A673 (cell line): Measurements from ENCODE around the gene HSPB6. TPM values are rescaled to one million over a fixed set of nuclear protein-coding genes. Genes with fewer than 3 reads are reported as not detected.
A peak's percentile ranks its signal among the peaks of the same experiment; 100 is the strongest.

Experiments
- BruUV-seq: library from RNA; stranded (reverse); fragments of 400-500 nt; replicated peaks from 2 replicates; lab custom pipeline; 2021; lab: Mats Ljungman, UMichigan
- CTCF ChIA-PET: fragments of 300-600 bp; sonication (Branson Sonifier 250); formaldehyde crosslinking; loops from one replicate; lab custom pipeline; 2022; ENCODE audit warnings: antibody characterized with exemption; lab: Charles Lee
- POLR2A ChIA-PET: fragments of 300-600 bp; sonication (Branson Sonifier 250); formaldehyde crosslinking; loops from one replicate; lab custom pipeline; 2022; ENCODE audit warnings: antibody characterized with exemption; ENCODE audit not compliant: low non-redundant PET; lab: Charles Lee
- DNase-seq: peaks from one replicate; pipeline ENCODE4 v3.0.0-alpha.2; 2015; ENCODE audit warnings: low spot score
- H3K27ac ChIP-seq: fragments of 200-600 bp; sonication (generic); 2 replicates; pipeline ENCODE4 v1.5.1; 2016; ENCODE audit warnings: mixed run types, low read depth, mild to moderate bottlenecking, mixed read lengths, antibody characterized with exemption, low read length; ENCODE audit not compliant: poor library complexity, severe bottlenecking
- H3K27me3 ChIP-seq: fragments of 200-600 bp; sonication (generic); replicated peaks from 2 replicates; pipeline ENCODE4 v1.6.1; 2017; ENCODE audit warnings: mixed run types, low read depth, mild to moderate bottlenecking, mixed read lengths, antibody characterized with exemption, low read length; ENCODE audit not compliant: insufficient read depth, poor library complexity
- H3K36me3 ChIP-seq: fragments of 200-600 bp; sonication (generic); 2 replicates; pipeline ENCODE4 v1.6.1; 2016; ENCODE audit warnings: mixed run types, mild to moderate bottlenecking, mixed read lengths, antibody characterized with exemption, low read length; ENCODE audit not compliant: insufficient read depth, poor library complexity, severe bottlenecking
- H3K4me1 ChIP-seq: fragments of 200-600 bp; sonication (generic); 2 replicates; pipeline ENCODE4 v1.6.1; 2017; ENCODE audit warnings: mixed run types, mild to moderate bottlenecking, mixed read lengths, antibody characterized with exemption, low read length; ENCODE audit not compliant: insufficient read depth, poor library complexity, severe bottlenecking
- H3K4me3 ChIP-seq: fragments of 200-600 bp; sonication (generic); 2 replicates; pipeline ENCODE4 v1.5.1; 2016; ENCODE audit warnings: low read depth, mixed run types, mild to moderate bottlenecking, mixed read lengths, low read length; ENCODE audit not compliant: poor library complexity, severe bottlenecking
- H3K9me3 ChIP-seq: fragments of 200-600 bp; sonication (generic); 2 replicates; pipeline ENCODE4 v1.6.1; 2016; ENCODE audit warnings: mixed run types, low read depth, mild to moderate bottlenecking, mixed read lengths, antibody characterized with exemption, low read length; ENCODE audit not compliant: poor library complexity, severe bottlenecking
- EZH2 ChIP-seq: fragments of 200-600 bp; sonication (generic); IDR thresholded peaks from 2 replicates; pipeline ENCODE4 v1.6.1; 2017; ENCODE audit warnings: borderline replicate concordance, low read depth, mild to moderate bottlenecking, mixed read lengths, antibody characterized with exemption, low read length; ENCODE audit not compliant: poor library complexity, severe bottlenecking
- intact Hi-C: fragments of 100-400 bp; cut with micrococcal nuclease; formaldehyde crosslinking; loops from one replicate; pipeline ENCODE4 v1.10.0; 2022; ENCODE audit not compliant: unreplicated experiment
- total RNA-seq: library from RNA; stranded (reverse); gene quantifications from 2 replicates; pipeline ENCODE4 v1.2.3, GENCODE V29; 2021
- TF ChIP-seq, protein P1 (sequence below): fragments of 300-800, 200-600 bp; sonication (generic); conservative IDR thresholded peaks from 2 replicates; pipeline ENCODE4 v1.5.1; 2017; ENCODE audit warnings: low read depth, mild to moderate bottlenecking, antibody characterized with exemption, low read length, moderate library complexity, mixed read lengths

Gene HSPB6
- total RNA-seq, 1 experiment from 2014 or later, result not detected

DNA sequence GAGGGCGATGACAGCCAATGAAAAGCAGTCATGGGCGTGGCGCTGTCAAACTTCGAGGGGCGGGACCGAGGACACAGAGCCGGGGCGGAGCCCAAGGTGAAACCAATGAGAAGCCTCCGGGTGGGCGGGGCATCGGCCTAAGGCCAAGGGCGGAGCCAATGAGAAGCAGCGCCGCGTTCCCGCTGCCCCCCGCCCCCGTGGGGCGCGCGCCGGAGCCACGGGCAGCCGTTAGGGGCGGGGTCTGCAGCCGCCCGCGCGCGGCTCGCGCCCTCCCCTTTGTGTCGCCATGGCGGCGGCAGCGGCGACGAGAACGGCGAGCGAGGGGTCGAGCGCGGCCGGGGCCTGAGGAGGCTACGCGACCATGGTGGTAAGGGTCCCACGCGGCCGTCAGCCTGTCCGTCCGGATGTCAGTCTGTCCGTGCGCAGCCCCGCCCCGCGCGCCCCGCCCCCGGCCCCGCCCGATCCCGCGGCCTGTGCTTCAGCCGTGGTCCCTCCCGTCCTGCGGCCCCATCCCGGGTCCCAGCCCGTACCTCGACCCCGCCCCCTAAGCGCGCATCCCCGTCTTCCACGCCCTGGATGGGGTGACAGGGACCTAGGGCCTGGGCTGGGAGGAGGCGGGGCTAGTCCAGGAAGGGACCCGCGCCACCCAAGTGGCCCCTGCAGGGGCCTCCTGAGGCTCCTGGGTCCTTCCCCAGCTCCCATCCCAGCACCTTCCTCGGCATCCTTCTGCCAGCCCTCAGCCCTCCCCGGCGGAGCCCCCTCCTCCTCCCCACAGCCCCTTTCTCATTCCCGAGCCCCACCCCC, 18.7 kb upstream of the HSPB6 start, which contains the start of gene ARHGAP33:
TSS of gene ARHGAP33 (plus strand) at position 267 of the 804 bp plus-strand sequence. CDS start at position 362, 95 bp downstream.
- intact Hi-C loops, result no loop called here
- H3K27ac ChIP-seq, result peak within 1 kb of the TSS; percentile 37
- H3K36me3 ChIP-seq, result peaks cover 16% of the 10 kb centered on the region
- no peaks in the 10 kb centered on the region for H3K27me3 ChIP-seq
- no TSS peak for BruUV-seq
- TF ChIP-seq, protein P1, sequence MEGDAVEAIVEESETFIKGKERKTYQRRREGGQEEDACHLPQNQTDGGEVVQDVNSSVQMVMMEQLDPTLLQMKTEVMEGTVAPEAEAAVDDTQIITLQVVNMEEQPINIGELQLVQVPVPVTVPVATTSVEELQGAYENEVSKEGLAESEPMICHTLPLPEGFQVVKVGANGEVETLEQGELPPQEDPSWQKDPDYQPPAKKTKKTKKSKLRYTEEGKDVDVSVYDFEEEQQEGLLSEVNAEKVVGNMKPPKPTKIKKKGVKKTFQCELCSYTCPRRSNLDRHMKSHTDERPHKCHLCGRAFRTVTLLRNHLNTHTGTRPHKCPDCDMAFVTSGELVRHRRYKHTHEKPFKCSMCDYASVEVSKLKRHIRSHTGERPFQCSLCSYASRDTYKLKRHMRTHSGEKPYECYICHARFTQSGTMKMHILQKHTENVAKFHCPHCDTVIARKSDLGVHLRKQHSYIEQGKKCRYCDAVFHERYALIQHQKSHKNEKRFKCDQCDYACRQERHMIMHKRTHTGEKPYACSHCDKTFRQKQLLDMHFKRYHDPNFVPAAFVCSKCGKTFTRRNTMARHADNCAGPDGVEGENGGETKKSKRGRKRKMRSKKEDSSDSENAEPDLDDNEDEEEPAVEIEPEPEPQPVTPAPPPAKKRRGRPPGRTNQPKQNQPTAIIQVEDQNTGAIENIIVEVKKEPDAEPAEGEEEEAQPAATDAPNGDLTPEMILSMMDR, result no peak
- no peak for TF ChIP-seq EZH2
- H3K9me3 ChIP-seq, result no peaks in the 10 kb centered on the region
- ChIA-PET POLR2A (no interaction called here), CTCF (no interaction called here)
- peak within 1 kb of the TSS; percentile 81 for H3K4me3 ChIP-seq
- peak; percentile 99 for DNase-seq
- H3K4me1 ChIP-seq, result peaks cover 13% of the 10 kb centered on the region

DNA sequence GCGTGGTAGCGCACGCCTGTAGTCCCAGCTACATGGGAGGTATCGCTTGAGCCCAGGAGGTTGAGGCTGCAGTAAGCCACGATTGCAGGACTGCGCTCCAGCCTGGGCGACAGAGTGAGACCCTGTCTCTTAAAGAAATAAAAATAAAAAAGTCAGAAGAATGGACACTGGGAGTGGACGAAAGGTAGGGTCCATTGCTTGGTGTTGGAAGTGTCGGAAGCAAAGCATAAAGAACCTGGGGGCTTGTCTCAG, 18.1 kb upstream of the HSPB6 start:
- CTCF ChIA-PET, result no interaction called here
- Histone ChIP-seq H3K4me1 (peaks cover 13% of the 10 kb centered on the region), H3K4me3 (peak overlapping the region; percentile 81), H3K9me3 (no peaks in the 10 kb centered on the region), H3K36me3 (peaks cover 16% of the 10 kb centered on the region), H3K27ac (no peak overlapping the region), H3K27me3 (no peaks in the 10 kb centered on the region)
- intact Hi-C loops, result no loop called here
- DNase-seq, result no peak
- POLR2A ChIA-PET, result no interaction called here
- no peak for TF ChIP-seq EZH2
- TF ChIP-seq, protein P1, result no peak
- no TSS peak for BruUV-seq

DNA sequence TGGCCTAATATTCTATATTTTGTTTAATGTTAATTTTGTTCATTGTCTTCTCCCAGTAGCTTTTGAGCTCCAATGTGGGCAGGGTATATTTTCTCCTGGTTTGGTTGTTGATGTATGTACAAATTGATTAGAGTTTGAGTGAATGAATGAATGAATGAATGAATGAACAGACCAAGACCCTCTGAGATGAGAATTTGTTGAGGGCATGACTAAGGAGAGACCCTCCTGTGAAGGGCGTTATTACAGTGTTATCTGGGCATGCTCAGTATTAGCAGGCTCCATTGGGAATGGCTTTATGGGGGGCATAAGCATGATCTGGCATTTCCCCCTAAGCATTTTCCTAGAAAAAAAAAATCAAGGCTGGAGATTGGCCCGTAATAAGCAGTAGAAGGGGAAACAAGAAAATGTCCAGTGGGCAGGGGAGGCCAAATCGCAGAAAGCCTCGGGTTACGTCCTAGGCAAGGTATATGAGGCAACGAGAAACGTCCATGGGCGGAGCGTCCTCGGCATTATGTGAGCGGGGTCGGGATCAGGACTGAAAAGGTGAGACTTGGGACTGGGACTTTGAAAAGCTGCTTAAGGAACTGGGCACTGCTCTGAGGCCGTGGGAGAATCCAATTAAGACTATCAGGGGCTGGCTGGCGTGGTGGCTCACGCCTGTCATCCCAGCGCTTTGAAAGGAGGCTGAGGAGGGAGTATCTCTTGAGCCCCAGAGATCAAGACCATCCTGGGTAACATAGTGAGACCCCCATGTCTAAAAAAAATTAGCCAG, 17.6 kb upstream of the HSPB6 start:
- no TSS peak for BruUV-seq
- intact Hi-C loops, result no loop called here
- Histone ChIP-seq H3K36me3 (peaks cover 16% of the 10 kb centered on the region), H3K9me3 (no peaks in the 10 kb centered on the region), H3K4me1 (peaks cover 13% of the 10 kb centered on the region), H3K27me3 (no peaks in the 10 kb centered on the region), H3K4me3 (peak overlapping the region; percentile 81), H3K27ac (no peak overlapping the region)
- CTCF ChIA-PET, result no interaction called here
- no peak for TF ChIP-seq EZH2
- TF ChIP-seq, protein P1, result no peak
- no peak for DNase-seq
- POLR2A ChIA-PET, result no interaction called here
